ENCODE results near the gene SDC3.
"Not testable (repeated sequence)": the region's sequence is repeated elsewhere in the genome, so short reads cannot be mapped to it uniquely, and the experiment has no call there.

The SDC3 gene

DNA sequence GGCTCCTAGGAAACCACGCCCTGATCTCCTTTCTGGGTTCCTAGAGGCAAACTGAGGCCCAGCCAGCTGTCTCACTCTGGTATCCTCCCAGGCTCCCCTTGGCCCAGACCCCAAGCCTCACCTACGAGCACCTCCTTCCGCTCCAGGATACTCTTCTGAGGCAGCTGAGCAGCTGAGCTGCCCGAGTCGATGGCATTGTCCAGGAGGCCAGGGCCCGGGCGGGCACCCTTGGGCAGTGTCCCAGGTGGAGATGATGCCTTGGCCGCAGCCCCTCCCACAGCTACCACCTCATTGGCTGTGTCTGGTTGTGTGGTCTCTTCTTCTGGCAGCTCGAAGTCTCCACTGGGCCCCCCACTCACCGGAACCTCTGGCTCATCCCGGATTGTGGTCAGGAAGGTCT, 34.4 kb downstream of the SDC3 start:
- no peak for DNase-seq

DNA sequence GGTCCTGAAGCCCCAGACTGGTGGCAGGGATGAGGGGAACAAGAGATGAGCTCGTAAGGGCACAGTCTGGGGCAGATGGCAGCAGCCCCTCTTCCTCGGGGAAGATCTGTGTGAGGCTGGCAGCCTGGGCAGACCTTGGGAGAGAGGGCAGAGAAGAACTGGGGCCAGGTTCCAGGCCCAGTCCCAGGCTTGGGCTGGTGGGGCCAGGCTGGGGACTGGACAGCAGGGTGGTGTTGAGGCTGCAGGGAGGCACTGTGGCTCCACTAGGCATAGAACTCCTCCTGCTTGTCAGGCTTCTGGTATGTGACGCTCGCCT, 35.7 kb downstream of the SDC3 start:
- DNase-seq, result no peak

DNA sequence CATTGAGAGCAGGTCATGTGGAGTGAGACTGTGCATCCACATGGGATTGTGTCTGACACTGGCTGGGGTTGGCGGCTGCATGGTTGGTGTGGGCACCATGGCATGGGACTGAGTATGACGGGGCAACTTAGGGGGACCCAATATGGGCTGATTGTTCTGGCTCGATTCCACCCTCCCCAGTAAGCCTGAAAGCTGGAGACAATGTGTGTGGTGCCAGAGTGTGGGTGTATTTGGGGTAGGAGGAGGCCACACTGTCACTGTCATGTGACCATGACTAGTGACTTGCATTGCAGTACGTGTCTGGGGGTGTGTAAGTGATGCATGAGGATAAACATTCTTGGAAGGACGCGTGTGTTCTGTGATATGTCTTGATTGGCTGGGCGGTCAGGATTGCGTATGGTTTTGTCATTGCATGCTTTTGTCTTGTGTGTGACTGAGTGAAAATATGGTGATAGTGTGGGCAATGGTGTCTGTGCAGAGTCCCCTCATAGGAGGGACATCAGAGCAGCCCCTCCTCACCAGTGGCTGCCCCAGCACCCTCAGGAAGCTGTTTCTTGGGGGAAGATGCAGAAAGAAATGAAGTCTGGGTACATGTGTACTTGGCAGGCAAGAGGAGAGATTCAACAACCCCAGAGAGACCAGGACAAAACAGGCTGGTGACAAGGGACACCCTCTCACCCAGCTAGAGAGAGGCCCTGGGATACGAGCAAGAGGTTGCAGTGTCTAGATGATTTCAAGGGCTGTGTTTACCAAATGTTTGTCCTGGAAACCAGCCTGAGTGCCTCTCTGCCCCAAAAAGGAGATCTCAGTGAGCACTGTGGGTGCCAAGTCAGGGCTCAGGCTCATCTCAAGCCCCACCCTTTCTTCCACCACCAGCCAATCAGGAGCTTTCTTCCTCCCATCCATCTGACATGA, 36.3 kb downstream of the SDC3 start:
- DNase-seq, result no peak

DNA sequence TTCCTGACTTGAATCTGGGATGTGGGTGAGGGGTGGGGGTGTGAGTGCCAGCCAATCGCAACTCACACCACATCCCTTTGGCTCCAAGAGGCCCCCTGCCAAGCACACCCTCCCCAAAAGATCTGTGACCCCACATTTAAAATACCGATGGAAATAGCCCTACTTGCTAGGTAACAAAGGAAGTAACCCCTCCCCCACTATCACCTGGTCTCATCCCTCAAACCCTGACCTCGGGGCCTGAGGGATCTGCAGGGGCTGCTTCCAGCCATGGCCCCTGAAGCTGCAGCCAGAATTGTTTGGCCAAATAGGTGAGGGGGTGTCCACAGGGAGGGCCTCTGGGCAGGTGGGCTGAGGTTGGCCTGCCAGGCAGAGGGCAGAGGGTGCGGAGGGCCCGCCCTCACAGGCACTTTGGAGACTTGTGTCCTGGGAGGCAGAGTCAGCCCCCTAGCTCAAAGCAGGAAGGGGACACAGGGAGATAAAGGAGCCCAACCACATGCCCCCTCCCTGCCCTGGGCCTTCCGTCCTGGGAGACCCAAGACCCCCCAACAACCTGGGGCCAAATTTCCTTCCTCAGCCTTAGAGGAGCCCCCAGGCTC, 37.2 kb downstream of the SDC3 start:
- DNase-seq, result no peak

DNA sequence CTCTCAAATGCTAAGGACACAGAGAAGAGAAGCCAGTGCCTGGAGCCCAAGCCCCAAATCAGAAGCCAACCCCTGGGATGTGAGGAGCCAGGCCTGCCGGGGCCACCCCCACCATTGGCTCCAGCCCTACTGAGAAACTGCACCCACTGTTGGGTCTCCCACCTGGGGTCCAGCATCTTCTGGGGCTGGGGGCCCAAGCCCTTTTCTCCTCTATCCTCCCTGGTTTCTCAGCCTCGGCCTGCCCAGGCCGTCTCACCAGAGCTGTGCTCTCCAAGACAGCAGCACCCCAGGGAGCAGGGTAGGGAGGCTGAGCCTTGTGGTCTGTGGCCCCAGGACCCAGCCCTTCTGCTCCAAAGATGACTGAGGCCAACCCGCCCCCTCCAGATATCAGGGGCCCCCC, 37.9 kb downstream of the SDC3 start:
- DNase-seq, result no peak

DNA sequence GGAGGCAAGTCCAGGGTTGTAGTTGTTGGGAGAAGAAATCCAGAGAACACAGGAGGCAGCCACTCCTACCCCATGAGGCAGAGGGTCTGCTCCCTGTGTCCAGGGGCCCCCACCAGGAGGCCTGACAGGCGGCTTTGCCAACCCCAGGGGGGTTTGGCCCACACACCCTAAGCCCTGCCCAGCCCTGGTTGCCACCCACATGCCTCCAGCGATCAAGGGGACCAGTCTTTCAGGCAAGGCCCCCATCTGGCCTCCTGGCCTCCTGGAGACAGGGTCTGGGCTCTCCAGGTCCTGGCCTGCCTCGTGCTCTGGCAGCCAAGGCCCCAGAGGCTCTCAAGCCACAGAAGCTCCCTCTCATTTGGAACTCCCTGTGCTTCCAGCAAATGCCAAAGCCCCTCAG, 38.5 kb downstream of the SDC3 start:
- DNase-seq, result no peak

DNA sequence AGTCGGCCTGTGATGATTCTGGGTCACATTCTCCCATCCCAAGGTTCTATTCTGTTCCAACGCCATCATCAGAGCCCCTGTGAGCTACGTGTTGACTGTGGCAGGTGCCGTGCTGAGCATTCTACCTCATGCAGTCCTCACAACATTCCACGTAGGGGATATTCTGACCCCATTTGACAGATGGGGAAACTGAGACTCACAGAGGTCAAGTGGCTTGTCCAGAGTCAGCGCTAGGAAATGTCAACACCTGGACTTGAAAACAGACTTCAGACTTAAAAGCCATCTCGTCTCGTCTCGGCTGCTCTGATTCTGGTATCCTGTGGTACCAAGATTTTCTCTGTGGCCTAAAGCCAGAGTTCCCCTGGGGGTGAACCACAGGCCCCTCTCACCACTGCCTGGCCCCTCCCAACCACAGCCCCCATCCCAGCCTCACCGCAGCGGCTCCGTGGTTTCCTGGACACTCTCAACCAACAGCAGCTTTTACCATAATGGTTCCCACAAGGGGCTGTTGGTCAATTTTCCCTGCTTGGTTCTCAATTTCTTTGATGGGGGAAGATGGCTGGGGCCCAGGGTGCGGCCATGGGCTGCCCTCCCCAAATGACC, 39.6 kb downstream of the SDC3 start:
- DNase-seq, result no peak

DNA sequence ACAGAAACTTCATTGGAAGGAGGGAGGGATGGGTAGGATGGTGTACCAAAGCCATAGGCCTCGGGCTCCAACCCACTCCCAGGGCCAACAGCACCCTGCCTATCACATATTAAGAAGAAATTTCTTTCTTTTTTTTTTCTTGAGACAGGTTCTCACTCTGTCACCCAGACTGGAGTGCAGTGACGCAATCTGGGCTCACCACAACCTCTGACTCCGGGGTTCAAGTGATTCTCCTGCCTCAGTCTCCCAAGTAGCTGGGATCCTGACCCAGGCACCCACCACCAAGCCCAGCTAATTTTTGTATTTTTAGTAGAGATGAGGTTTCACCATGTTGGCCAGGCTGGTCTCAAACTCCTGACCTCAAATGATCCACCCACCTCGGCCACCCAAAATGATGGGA, 40.5 kb downstream of the SDC3 start:
- DNase-seq, result not testable (repeated sequence)

DNA sequence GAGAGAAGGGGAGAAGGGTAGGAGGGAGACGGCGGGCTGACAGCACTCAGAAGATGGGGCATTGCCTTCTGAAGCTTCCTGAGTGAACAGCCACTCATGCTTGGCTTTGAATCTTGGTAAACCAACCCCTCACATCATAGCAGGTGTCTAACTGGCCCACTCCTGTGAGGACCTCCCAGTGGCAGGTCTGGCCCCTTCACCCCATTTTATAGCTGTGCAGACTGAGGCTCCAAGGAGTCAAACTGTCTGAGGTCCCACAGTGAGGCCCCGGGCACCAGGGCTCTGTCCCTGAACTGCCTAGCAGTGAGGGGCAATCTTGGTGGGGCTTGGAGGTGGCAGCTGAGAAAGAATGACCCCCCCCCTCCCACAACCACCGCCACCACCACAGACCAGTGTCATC, 41.0 kb downstream of the SDC3 start:
- DNase-seq, result no peak

DNA sequence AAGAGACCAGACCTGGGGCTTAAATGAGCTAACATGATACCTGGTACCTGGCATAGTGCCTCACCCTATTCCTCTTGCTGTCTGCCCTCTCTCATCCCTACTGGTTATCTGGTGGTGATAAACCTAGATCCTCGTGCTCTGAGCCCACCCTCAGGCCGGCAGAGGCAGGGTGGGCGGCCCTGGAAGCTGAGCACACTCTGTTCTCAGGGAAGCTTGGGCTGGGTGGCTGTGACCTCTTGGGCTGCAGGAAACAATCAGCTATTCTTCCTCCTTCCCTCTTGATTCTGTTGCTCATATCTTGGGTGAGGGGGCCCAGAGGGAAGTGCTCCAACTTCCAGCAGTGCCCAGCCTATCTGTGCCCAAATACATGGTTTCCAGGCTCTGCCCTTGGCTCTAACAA, 42.0 kb downstream of the SDC3 start:
- no peak for DNase-seq

DNA sequence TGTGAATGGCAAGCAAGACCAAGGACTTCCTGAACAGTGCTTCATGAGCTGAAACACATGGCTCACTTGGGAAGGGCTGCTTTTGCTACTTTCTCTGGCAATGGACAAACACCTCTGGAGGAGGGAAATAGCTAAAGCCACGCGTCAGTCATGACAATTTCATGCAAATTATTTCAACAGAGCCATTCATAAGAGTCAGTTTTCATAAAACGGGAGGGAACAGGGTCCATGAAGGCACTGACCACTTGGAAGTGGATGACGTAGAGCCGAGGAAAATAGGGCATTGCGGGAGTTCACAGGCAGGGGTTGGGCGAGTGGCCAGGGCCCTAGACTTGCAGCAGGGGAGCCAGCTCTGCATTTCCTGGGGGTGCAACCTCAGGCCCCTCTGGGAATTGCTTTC, 43.9 kb downstream of the SDC3 start:
- DNase-seq, result no peak

DNA sequence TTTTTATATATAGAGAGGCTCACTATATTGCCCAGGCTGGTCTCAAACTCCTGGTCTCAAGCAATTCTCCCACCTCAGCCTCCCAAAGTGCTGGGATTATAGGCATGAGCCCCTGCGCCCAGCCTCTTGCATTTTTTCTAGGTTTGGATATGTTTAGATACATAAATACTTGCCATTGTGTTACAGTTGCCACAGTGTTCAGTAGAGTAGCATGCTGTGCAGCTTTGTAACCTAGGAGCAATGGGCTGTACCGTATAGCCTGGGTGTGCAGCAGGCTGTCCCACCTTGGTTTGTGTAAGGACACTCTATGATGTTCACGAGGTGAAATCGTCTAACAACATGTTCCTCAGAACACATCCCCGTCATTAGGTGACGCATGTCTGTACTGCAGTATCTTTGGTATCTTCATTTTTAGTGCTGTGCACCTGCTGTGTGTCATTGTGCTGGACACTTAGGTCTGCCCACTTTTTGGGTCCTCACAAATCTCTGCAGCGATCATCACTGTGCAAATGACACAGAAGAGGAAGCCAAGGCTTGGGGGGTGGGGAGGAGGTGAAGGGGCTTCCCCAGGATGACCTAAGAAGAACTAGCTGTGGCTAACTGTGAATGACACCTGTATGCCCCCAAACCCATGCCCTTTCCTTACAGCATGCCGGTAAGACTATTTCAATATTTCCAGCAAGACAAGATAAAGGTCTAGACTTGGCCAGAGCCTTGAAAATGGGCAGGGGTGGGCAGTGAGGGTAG, 44.5 kb downstream of the SDC3 start:
- DNase-seq, result no peak

DNA sequence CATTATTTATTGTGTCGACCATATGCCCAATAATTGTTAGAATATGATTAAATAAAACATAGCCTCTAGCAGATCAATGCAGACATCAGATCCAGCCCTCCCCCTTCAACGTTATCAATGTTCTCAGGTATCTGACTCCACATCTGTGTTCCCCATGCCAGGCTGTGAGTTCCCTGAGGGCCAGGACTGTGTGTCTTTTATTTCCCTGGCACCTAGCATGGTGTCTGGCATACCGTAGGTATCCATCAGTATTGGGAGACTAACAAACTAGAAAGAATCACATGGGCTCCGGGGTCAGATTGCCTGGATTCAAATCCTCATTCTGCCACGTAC, 48.3 kb downstream of the SDC3 start:
- no peak for DNase-seq

DNA sequence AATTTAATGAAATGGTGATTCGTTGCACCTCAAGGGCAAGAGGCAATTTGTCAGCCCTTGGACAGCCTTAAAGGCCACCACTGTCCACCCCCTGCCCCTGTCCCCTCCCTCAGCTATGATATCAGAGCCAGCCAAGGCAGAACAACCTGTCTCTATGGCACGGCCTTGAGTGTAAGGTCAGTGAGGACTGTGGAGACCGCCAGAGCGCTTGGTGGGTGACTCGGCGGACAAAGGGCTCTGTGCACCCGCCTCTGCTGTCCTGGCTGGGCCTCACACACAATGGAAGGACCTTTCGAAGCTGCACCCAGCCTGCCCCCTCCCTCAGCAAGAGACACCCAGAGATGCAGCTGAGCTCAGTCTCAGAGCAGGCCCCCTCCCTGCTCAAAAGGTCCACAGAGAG, 50.6 kb downstream of the SDC3 start:
- DNase-seq, result no peak

DNA sequence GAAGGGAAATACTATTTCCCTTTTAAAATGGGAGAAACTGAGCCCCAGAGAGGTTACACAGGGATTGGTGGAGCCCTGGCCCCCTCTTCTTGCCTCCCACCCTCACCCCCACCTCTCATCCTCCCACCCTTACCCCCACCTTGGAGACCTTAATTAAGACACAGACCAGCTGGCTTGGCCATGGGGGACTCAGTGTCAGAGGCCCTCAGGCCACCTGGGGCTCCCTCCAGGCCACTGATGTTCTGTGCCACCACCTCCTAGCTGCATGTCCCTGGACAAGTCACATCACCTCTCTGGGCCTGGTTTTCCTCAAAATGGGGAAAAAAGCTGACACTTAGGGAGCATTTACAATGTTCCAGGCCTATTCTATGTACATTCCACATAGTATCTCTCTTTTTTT, 51.5 kb downstream of the SDC3 start:
- no peak for DNase-seq

DNA sequence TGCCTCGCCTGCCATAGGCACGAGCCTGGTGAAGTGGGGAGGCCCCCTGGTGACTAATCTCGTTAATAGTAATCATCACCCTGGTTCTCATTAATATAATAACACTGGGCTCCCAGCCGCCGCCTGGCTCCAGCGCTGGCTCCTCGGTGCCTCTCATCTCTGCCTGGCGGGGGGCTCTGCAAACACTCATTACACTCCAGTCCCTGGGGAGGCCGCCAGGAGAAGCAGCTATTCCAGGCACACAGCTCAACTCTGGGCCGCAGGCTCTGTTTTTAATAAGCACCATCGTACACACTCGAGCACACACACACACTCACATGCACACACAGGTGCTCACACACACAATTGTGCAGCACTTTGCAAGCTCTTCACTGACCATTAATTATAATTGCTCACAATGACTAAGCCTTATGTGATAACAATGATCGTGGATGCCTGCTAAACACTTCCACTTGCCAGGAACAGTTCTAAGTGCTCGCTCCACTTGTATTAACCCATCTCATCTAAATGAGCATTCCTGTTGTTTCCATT, 52.2 kb downstream of the SDC3 start:
- no peak for DNase-seq

DNA sequence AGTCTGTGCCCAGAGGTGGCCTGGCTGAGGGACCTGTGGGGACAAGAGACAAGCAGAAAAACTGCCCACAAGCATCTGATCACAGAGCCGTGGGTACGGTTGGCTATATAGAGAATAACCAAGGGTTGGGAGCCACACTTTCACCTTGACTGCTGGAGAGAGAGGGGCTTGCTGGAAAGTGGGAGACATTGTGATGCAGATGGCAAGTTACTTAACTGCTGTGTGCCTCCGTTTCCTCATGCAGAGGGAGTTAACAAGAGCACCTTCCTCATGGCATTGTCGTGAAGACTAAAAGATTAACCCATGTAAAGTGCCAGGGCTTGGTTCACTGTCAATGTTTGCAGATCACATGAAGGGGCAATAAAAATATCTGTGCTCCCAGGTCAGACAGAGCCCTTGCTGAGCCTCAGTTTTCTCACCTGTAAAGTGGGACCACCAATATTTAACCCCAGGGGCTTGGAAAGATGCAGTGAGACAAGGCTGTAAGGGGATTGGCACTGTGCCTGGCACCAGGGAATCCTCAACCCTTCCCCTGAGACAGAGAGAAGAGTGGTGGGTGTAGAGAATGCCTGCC, 52.8 kb downstream of the SDC3 start:
- DNase-seq, result no peak

DNA sequence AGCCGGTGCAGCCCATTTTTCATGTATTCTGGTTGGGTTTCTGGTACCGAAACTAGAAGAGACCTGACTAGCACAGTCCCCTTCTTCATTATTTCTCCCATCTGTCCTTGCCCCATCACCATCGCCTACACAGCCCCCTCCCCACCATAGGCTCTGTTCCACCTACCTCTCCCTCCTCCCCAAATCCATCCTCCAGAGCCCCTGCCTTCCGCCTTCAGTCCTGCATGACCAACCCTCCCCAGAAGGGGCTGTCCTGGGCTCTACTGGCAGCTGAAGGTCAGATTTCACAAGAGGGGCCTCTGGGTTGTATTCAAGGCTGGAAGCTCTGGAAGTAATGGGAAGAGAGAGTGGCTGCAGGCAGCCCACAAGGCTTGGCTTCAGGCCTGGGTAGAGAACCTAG, 55.2 kb downstream of the SDC3 start:
- DNase-seq, result no peak

DNA sequence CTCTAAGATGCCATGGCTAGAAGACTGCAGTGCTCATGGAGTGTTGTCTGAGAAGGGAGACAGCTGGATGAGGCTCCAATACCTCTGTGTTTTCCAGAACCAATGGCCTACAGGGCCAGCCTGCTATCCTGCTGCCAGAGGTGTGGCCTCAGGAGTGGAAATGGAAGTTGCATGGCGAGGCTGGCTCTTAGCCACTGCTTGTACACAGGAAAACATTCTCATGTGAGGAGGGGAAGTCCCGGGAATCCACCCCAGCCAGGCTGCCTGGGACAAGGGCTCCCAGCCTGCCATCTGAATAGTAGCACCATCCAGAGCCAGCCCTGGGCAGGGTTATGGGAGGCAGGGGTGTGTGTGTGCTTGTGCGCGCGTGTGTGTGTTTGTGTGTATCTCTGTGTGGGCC, 56.5 kb downstream of the SDC3 start:
- DNase-seq, result no peak

DNA sequence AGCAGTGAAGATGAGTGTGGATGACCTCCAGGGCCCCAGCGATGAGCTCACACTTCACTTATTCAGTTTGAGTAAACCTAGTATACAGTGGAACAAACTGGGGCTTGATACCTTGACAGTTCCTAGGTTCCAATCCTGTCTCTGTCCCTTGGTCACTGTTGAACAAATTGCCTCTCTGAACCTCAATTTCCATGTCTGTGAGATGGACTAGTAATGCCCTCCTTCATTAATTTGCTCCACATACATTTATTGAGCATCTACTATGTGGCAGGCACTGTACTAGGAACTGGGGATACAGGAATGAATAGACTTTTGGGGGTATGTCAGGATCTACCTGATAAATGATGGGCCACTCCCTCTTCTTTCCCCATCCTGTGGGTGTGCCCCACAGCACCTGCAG, 57.3 kb downstream of the SDC3 start:
- no peak for DNase-seq

DNA sequence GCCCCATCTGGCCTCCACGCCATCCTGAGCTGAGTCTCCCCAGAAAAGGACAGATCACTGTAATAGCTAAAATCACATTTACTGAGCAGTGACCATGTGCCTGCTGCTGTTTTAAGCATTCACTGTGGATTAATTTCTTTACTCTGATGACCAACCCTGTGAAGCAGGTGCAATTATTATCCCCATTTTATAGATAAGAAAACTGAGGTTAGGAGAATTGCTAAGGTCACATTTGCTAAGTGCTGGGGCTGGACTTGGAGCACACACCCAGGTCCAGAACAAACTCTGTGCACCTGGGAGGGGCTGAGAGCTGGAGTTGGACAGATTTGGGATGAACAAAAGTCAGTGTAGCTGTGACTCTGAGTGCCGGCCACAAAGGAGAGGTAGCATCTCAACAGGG, 58.0 kb downstream of the SDC3 start:
- no peak for DNase-seq

DNA sequence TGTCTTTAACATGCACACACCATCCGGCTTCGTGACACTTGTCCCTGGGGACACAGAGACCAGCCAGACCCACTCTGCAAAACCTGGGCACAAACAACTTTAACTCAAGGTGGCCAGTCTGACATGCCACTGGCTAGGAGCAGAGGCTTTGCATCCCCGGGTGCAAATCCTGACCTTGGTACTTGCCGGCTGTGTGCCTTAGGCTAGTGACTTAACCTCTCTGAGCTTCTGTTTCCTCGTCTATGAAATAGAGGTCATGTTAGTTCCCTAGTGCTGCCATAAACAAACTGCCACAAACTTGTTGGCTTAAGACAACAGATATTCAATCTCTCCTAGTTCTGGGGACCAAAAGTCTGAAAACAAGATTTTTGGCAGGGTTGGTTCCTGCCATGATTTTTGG, 60.4 kb downstream of the SDC3 start:
- no peak for DNase-seq

DNA sequence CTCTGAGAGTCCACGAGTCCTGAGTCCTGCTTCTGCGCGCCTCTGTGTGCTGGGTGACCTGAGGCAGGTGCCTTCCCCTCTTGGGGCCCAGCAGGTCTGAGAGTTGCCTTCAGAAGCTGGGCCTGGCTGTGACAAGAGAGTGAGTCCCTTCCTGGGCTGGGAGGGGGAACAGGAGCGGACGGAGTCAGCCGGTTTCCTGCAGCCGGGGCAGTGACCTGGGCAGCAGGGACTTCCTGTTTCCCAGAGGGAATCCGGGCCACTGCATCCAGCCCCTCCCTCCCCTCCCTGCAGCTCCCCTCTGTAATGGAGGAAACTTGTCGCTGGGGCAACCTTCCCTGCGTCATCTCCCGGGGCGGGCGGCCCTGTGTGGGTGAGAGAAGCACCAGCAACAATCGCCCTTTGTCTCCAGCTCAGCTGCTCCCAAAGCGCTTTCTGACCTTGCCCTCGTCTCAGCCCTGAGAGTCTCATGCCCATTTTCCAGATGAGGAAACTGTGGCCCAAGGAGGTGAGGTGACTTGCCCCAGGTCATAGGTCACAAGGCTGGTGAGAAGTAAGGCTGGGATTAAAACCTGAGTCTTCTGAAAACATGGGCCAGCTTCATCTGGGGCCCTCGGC, 61.1 kb downstream of the SDC3 start:
- no peak for DNase-seq

Data from CD4-positive, alpha-beta T cell treated with Interleukin-12 subunit alpha and Interleukin-12 subunit beta, for 1 hour (primary cell).